LNCaP clone FGC (cell line): ENCODE measurements around the gene HMX3.

Source experiments
- DNase-seq: peaks from one replicate; pipeline ENCODE4 v3.0.0-alpha.2; 2011; ENCODE audit warnings: low read depth
- H3K4me3 ChIP-seq: 2 replicates; pipeline ENCODE4 v1.5.1; 2011; ENCODE audit warnings: mild to moderate bottlenecking, low read depth, low read length, control low read depth
- CTCF ChIP-seq: IDR thresholded peaks from 2 replicates; pipeline ENCODE4 v1.5.1; 2012; ENCODE audit warnings: mild to moderate bottlenecking; ENCODE audit not compliant: control insufficient read depth, insufficient read depth; ENCODE audit errors: extremely low read depth

The HMX3 gene

GRCh38 chr10:123135415-123136141, at the start of gene HMX3:
Gene HMX3, plus strand, starts transcription at chr10:123135970. Its CDS starts 81 bp downstream, at chr10:123136051.
- TF ChIP-seq CTCF = no peak
- no peak for DNase-seq
- H3K4me3 ChIP-seq = no peak within 1 kb of the TSS

DNA sequence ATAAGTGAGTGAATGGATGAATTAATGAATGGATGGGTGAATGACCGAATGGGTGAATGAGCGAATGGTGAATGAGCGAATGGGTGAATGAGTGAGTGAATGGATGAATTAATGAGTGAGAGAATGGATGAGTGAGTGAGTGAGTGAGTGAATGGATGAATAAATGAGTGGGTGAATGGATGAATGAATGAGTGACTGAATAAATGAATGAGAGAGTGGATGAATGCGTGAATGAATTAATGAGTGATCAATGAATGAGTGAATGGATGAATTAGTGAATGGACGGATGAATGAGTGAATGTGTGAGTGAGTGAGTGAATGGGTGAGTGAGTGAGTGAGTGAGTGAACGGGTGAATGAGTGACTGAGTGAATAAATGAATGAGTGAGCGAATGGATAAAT, 49.5 kb upstream of the HMX3 start:
- no peak for TF ChIP-seq CTCF
- DNase-seq = no peak
- no peak overlapping the region for H3K4me3 ChIP-seq

- TF ChIP-seq CTCF = no peak
- H3K4me3 ChIP-seq = no peak overlapping the region
- no peak for DNase-seq
Measured at GRCh38 chr10:123087348-123087747, 48.4 kb upstream of the HMX3 start.

GRCh38 chr10:123087786-123088185, 48.0 kb upstream of the HMX3 start:
- DNase-seq = no peak
- TF ChIP-seq CTCF = no peak

DNA sequence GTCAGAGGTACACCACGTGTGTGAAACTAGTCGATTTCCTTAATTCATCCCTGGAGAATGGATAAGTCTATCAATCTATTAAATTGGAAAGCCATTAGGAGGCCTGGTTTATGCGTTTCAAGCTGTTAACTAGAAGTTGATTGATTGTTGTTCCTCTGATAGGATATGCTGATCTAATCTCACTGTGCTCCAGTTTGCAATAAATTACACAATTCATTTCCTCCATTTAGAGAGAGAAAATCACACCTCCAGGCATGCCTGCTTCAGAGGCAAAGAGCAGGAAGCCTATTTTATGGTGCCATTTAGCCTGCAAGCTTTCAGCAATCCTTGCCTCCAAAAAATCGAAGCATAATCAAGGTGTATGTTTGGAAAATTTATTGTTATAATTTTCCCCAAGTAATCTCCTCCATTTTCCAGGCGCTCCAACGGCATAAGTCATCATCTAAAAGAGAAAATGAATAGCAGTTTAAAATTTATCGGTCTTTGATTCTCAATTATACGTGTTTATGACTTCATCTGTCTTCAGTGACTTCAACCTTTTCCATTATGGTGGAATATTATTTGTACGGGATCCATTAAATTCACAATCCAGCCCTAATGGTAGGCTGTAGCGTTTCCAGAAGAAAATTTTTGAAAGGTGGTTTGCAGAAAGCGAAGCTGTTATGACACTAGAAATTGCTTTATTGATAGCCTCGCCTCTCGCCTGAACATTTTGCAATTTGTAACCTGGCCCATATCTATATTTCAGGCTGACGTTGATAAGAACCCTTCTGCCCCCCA, 42.9 kb upstream of the HMX3 start:
- H3K4me3 ChIP-seq = no peak overlapping the region
- no peak for DNase-seq
- TF ChIP-seq CTCF = no peak

More at GRCh38 chr10:123087786-123088185, 48.0 kb upstream of the HMX3 start:
- no peak overlapping the region for H3K4me3 ChIP-seq

DNA sequence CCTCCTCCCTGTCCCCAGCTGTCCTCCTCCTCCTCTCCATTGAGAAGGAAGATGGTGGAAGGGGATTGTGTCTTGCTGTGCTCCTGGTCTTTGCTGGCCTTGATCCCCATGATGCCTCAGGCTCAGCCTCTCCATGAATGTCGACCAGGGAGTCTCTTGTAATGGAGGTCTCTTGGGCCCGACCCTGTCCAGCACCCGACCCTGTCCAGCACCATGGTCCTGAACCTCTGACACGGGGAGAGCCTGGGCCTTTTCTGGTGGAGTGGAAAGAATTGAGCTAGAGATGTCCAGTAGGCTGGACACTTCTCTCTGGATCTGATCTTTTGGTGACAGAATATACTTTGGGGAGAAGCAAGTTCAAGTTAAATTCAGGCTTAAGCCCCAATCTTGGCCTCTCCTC, 42.3 kb upstream of the HMX3 start:
- no peak overlapping the region for H3K4me3 ChIP-seq
- TF ChIP-seq CTCF = no peak
- DNase-seq = no peak
